ENCODE measurements around the gene CNTNAP4.

DNA sequence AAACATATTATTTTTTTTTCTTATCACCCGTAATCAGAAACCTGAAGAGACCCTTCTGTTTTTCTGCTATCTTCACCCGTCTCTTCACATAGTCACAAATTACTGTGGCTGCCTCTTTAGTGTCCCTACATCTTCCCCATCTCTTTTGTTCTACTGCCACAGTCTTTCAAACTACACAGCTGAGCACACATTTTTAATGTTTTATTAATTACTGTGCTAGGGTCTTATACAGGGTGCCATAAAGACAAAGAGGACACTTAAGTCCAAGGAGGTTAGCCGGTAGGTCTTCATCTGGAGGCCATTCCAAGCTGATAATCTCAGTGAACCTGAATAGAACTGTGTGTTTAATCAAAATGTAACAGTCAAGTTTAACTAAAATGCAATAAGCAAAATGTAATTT lies 20.7 kb downstream of the CNTNAP4 start:
- TF ChIP-seq EZH2 (IDR thresholded peaks at IDR 0.05; ENCODE audit: low read length, unreplicated experiment) = no peak
- TF ChIP-seq EZH2phosphoT487 (IDR thresholded peaks at IDR 0.05; ENCODE audit: borderline replicate concordance, low read length) = no peak
- TF ChIP-seq, protein P1, sequence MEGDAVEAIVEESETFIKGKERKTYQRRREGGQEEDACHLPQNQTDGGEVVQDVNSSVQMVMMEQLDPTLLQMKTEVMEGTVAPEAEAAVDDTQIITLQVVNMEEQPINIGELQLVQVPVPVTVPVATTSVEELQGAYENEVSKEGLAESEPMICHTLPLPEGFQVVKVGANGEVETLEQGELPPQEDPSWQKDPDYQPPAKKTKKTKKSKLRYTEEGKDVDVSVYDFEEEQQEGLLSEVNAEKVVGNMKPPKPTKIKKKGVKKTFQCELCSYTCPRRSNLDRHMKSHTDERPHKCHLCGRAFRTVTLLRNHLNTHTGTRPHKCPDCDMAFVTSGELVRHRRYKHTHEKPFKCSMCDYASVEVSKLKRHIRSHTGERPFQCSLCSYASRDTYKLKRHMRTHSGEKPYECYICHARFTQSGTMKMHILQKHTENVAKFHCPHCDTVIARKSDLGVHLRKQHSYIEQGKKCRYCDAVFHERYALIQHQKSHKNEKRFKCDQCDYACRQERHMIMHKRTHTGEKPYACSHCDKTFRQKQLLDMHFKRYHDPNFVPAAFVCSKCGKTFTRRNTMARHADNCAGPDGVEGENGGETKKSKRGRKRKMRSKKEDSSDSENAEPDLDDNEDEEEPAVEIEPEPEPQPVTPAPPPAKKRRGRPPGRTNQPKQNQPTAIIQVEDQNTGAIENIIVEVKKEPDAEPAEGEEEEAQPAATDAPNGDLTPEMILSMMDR (conservative IDR thresholded peaks at IDR 0.05; ENCODE audit: low read depth, low read length) = no peak

Measured in PC-3 (cell line).